LNCaP clone FGC (cell line): ENCODE results near the gene ARSB.

Experiments used
- DNase-seq: peaks from one replicate; pipeline ENCODE4 v3.0.0-alpha.2; 2011; ENCODE audit warnings: low read depth
- H3K4me3 ChIP-seq: 2 replicates; pipeline ENCODE4 v1.5.1; 2011; ENCODE audit warnings: mild to moderate bottlenecking, low read depth, low read length, control low read depth
- CTCF ChIP-seq: IDR thresholded peaks from 2 replicates; pipeline ENCODE4 v1.5.1; 2012; ENCODE audit warnings: mild to moderate bottlenecking; ENCODE audit not compliant: control insufficient read depth, insufficient read depth; ENCODE audit errors: extremely low read depth

Gene ARSB

DNA sequence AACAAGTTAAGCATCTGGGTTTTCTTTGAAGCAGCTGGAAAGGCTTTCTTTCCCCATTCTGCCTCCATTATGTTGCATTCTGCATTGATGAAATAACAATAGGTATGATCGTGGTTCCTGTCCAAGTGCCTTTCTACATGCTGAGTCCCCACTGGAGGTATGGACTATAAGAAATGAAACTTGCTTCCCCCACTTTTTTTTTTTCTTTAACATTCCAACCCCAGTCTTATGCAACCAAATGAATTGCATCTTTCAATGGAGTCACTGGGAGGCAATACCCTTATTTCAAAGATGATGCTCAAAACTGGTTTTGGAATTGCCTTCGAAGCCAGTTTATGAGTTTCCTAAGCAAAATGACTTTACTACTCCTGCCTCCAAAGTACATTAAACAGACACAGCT, 58.9 kb downstream of the ARSB start:
- H3K4me3 ChIP-seq: no peak overlapping the region
- no peak for TF ChIP-seq CTCF
- DNase-seq: no peak

DNA sequence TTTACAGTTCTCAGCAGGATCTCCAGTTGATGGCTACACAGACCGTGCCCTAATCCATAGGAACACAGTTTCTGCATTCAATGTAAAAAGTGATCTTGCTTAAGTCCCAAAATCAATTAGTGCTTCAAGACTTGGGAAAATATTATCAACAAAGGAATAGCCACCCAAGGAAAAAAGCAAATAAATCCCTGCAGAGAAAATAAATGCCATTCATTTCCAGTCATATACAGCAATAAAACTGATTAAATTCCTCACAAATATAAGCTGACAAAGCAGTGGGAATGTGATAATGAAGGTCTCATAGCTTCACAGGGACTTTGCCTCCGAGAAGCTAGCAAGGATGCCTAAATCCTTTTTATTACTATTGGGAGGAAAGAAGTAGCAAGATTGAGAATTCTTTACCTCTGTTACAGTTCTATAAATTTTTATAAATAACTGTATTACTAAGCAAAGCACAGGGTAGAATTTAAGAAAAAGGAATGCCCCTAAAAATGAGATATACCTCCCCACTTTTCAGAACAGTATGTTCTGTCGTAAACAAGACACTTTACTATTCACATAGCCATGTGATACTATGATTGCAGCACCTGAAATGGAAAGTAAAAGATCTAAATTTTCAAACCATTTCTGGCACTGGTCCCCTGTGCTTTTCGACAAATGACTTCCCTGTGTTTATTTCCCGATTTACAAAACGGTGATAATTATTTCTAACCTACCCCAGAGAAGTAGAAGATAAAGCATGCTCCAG, 59.8 kb downstream of the ARSB start:
- TF ChIP-seq CTCF: no peak
- no peak for DNase-seq
- no peak overlapping the region for H3K4me3 ChIP-seq

DNA sequence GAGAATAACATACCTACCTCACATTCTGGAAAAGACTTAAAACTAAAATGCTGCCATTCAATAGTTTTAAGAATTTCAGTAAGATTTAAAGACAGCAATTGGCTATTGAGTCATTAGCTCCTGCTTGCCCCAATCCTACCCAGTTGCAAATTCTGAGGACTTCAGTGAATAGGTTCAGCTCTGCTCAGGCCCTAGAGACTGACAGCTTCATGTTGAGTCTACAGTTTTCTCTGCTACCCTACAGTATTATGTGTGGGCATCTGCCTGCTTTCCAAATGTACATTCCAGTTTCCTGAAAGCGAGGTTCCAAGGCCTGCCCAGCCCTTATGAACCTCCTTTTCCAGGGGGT, 61.5 kb downstream of the ARSB start:
- no peak for TF ChIP-seq CTCF
- H3K4me3 ChIP-seq: no peak overlapping the region
- no peak for DNase-seq

- DNase-seq: no peak
Measured at GRCh38 chr5:78922879-78923621, 62.1 kb downstream of the ARSB start.

GRCh38 chr5:78920604-78921003, 64.5 kb downstream of the ARSB start:
- peak; percentile 36 for TF ChIP-seq CTCF
- no peak for DNase-seq

More at GRCh38 chr5:78922879-78923621, 62.1 kb downstream of the ARSB start:
- TF ChIP-seq CTCF: no peak
- no peak overlapping the region for H3K4me3 ChIP-seq

DNA sequence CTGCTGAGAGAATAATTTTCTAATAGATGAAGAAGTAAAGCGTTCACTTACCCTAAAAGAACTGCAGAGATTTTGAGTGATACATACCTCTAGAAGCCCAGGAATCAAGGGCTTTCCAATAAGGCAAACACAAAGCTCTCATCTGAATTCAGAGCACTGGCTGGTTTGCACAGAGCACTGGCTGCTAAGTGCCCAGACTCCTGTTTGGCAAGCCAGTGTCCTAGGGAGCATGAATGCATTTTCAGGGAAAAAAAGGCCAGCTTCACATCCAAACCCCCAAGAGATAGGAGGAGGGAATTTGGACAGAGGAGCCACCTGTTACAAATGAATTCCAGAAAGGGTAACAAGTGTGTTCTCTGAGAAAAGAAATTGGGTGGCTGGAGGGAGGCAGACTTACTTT, 65.3 kb downstream of the ARSB start:
- no peak overlapping the region for H3K4me3 ChIP-seq
- no peak for TF ChIP-seq CTCF
- DNase-seq: no peak

More at GRCh38 chr5:78920604-78921003, 64.5 kb downstream of the ARSB start:
- H3K4me3 ChIP-seq: no peak overlapping the region
